Stimulated activated CD4-positive, alpha-beta T cell treated with anti-CD3 and anti-CD28 coated beads, Interleukin-4, amount 100 ng/mL, for 24 hours (primary cell): Measurements from ENCODE around the gene MAGEA9.
"Not testable (repeated sequence)": the region's sequence is repeated elsewhere in the genome, so short reads cannot be mapped to it uniquely, and the experiment has no call there.

ENCODE experiments used
- DNase-seq: peaks from one replicate; pipeline ENCODE4 v3.0.0-alpha.2; 2020

Gene MAGEA9

DNA sequence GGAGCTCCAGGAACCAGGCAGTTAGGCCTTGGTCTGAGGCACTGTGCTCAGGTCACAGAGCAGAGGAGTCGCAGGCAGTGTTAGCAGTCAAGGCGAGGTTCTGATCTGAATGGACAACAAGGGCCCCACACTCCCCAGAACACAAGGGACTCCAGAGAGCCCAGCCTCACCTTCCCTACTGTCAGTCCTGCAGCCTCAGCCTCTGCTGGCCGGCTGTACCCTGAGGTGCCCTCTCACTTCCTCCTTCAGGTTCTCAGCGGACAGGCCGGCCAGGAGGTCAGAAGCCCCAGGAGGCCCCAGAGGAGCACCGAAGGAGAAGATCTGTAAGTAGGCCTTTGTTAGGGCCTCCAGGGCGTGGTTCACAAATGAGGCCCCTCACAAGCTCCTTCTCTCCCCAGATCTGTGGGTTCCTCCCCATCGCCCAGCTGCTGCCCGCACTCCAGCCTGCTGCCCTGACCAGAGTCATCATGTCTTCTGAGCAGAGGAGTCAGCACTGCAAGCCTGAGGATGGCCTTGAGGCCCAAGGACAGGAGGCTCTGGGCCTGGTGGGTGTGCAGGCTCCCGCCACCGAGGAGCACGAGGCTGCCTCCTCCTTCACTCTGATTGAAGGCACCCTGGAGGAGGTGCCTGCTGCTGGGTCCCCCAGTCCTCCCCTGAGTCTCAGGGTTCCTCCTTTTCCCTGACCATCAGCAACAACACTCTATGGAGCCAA lies 26.2 kb downstream of the MAGEA9 start:
- no peak for DNase-seq

DNA sequence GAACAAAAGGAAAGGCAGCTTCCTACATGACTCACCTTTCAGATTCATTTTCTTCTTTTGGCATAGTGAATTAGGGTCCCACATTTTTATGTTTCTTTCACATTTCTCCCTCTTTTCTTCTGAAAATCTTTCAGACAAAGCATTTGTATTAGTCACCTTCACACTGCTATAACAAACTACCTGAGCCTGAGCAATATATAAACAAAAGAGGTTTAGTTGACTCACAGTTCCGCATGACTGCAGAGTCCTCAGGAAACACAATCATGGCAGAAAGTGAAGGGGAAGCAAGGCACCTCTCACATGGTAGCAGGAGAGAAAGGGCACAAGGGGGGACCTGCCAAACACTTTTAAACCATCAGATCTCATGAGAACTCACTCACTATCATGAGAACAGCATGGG lies 36.9 kb downstream of the MAGEA9 start:
- DNase-seq = no peak

DNA sequence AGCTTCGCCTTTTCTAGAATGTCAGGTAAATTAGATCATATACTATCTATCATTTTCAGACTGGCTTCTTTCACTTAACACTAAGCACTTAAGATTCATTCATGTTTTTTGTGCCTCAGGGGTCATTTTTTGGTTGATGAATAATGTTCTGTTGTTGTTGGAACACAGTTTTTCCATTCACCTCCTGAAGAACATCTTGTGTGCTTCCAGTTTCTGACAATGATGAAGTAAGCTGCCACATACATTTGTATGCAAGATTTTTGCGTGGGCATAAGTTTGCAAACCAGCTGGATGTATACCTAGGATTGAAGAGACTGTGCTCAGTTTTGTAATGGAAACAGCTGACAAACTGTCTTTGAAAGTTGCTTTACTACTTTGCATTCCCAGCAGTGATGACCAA lies 37.6 kb downstream of the MAGEA9 start:
- no peak for DNase-seq

DNA sequence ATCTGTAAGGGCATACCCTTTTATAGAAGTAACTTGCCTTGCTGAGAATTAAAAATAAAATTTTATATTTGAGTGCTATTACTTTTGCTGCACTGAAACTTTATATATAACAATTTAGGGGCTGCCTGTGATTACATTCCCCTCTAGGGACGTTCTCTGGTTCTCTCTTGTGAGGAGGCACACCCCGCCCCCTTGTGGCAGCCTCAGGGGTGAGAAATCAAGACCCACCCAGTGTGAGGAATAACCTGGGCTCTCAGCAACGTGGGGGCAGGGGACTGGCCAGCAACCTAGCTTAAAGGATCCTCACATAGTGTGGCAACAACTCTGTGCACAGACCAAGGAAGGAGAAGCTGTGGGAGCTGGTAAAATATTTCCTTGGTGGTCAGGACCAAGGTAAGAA lies 43.7 kb downstream of the MAGEA9 start:
- peak; percentile 52 for DNase-seq

DNA sequence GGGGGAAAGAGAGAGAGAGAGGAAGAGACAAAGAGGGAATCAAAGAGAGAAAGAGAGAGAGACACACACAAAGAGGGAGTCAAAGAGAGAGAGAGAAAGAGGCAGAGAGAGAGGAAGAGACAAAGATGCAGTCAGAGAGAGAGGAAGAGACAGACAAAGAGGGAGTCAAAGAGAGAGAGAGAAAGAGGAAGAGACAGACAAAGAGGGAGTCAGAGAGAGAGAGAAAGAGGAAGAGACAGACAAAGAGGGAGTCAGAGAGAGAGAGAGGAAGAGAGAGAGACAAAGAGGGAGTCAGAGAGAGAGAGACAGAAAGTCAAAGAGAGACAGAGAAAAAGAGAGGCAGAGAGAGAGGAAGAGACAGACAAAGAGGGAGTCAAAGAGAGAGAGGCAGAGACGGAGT lies 45.5 kb downstream of the MAGEA9 start:
- no peak for DNase-seq

DNA sequence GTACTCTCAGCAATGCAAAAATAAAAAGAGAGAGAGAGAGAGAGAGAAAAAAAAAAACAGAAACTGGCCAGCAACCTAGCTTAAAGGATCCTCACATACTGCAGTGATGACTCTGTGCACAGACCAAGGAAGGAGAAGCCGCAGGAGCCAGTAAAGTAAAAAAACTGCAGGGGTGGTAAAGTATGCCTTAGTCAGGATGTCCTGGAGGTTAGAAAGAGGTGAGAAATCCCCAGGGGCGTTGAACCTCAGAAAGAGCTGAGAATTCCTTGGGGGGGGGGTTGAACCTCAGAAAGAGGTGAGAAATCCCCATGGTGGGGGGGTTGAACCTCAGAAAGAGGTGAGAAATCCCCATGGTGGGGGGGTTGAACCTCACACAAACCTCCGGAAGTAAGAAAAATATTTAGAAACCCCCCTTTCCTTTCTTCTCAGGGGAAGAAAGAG lies 48.0 kb downstream of the MAGEA9 start:
- peak; percentile 20 for DNase-seq

DNA sequence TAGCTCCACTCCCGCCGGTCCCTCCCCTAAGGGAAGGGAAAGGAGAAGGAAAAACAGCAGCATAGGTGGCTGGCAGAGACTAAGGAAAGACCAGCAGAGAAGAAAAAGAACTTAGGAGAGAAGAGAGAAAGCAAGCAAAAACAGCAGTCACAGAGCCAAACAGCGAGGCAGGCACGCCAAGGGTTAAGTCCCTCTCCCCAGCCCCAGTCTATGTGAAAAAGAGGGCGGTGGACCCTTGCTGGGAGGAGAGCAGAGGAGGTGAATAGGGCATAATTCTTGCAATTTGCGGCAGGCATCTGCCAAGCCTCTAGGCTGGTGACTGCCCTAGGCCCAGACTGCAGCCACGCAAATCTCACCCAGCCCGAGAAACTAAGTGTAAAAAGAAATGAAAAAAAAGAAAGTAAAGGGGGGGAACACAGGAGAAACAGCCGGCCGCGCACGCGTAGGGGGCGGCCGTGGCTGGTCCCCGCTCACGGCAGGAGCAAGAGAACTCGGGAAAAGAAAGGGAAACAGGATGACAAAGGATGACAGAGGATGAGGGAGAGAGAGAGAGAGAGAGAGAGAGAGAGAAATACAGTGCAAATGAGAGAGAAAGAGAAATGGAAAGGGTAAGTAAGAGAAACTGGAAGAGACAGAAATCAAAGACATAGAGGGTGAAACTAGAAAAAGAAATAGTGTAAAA lies 48.6 kb downstream of the MAGEA9 start:
- peak; percentile 20 for DNase-seq

DNA sequence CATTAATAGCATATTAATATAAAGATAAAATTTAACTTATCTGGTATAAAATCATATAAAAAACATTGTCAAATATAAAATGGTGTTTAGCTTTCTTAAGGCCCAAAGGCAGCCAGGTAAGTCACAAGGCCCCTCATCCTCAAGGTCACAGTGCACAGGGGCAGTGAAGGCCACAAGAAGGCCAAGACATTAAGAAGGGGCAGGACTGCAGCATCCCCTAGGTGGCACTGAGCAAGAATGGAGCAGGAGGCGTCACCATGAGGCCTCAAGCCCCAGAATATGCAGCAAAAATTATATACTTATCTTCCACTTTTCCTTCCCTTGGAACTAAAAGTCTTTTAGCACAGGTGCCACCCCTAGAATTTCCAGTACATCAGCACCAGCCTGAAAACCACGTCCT lies 49.7 kb downstream of the MAGEA9 start:
- DNase-seq = no peak

DNA sequence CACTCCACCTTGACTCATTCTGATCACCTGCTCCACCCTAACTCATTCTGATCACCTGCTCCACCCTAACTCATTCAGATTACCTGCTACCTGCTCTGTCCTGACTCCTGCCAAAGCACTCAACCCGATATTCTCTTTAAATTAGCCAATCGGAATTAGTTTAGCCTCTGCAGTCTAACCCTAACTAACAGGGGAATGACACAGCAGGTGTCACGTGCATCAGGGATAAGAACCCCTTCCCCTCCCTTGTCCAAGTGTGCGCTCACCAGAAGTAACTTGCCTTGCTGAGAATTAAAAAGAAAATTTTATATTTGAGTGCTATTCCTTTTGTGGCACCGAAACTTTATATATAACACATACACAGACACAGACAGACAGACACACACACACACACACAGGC lies 55.0 kb downstream of the MAGEA9 start:
- not testable (repeated sequence) for DNase-seq

DNA sequence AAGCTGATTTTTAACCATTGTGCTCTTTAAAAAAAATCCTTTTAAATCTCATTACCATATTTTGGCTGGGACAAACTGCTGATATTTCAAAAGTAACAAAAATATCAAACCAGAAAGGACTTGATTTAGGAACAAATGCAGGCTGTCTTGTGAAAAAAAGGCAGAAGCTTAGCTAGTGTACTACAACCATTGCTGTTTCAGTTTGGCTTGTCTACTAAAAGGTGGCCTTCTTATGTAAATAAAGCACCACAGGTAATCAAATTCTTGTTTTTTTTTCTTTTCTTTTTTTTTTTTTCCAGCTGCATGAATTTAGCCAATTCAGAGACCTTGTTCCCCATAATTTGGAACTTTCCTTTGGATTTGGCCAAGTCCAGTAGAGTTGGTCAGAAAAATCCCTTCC lies 55.4 kb downstream of the MAGEA9 start:
- DNase-seq = no peak
